NCI-H1436 (cell line): ENCODE data around the gene TEX9.

Experiments
- DNase-seq: peaks from one replicate; lab custom pipeline; 2025; lab: John Stamatoyannopoulos, UW

Gene TEX9

DNA sequence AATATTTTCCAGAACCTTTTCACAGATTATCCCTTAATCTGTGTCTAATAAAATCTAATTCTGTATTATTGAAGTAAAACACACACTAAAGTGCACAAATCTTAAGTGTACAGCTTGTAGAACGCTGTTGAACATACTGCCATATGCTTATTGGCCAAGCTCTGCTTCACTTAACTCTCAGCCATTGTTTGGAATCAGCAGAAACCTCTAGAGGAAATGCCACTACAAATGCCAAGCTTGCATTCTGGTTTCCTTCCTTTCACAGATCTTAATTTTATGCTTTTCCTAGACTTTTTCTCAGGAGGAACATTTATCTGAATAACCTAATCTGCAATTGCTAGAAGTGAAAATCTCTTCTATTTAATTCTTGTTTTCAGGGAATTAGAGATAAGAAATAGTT is 89.6 kb downstream of the TEX9 start:
- DNase-seq: no peak

DNA sequence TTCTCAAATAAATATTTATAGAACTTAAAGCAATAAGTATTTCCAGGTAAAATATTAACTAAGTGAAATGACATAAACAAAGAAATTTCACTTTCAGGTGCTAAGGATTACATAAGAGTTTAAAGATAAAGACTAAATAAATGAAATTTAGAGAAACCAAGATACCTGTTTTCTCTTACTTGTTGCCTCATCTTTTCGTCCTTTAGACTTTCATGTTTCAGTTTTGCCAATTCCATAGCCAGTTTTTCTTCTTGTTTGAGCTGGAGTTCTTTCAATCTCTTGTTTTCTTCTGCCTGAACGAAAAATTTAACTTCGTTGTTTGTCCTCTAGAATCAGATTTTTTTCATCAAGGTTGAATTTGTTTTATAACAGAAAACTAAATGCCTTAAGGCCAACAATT is 91.0 kb downstream of the TEX9 start:
- DNase-seq: no peak

DNA sequence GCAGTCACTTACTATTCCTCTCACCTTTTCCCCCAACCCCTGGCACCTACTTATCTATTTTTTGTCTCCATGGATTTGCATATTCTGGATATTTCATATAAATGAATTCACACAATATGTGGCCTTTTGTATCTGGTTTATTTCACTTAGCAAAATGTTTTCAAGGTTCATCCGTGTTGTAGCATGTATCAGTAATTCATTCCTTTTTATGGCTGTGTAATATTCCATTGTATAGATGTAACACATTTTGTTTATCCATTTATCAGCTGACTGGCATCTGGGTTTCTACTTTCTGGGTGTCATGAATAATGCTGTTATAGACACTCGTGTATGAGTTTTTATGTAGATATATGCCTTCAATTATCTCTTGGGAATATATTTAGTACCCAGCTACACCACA is 93.9 kb downstream of the TEX9 start:
- no peak for DNase-seq

DNA sequence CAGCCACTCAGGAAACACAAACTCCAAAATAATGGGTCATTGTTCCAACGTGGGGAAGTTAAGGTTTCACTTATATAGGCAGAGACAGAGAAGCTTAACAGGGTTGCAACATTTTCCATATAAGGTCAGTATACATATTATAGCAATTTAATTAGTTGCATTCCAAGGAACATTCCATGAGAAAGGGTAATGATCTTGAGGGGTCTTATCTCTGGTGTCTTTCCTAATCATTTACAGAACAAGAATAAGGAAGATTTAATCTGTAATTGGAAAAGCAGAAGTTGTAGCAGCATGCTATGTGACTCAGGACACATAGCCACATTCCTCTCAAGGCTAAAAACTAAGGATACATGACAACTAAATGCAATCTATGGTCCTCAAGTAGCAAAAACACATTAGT is 94.8 kb downstream of the TEX9 start:
- no peak for DNase-seq

DNA sequence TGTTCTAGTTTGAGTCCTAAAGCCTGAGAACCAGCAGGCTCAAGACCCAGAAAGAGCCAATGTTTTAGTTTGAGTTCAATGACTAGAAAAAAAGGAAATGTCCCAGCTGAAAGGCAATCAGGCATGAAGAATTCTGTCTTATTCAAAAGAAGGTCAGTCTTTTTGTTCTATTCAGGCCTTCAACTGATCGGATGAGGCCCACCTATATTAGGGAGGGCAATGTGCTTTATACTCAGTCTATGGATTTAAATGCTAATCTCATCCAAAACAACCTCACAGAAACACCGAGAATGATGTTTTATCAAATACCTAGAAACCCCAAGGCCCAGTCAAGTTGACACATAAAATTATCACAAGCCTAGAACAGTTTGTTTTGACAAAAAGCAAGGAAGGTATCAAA is 95.7 kb downstream of the TEX9 start:
- DNase-seq: no peak

DNA sequence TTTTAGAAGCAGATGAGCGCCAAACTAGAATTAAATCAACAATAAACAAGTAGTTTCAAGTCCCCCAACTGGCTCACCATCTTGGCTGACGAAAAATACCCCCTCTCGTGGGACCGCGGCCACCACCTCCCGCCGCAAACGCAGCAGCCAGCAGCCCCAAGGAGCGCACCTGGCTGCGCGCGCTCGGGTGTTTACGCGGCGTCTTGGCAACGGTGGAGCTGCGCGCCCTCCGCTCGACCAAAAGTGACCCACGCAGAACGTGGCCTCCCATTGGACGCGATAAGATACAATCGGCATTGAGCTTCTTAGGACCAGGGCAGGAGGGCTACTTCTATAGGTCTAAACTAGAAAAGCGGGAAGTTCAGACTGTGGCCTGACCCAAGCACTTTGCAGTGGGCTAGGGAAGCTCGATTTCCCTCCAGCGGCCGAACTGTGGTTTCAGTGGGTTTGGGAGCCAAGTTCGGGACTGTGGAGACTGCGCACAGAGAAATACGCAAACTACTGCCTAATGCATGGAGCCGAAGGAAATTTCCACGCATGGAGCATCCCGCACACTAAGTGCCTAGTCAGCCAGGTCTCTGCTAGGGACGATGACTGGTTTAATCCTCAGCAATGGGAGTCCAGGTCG is 99.8 kb downstream of the TEX9 start, which contains the start of gene MNS1:
Gene MNS1 (minus strand): TSS at position 245 of the 628 bp plus-strand sequence. CDS start 165 bp downstream, at position 80.
- DNase-seq: peak; percentile 94

DNA sequence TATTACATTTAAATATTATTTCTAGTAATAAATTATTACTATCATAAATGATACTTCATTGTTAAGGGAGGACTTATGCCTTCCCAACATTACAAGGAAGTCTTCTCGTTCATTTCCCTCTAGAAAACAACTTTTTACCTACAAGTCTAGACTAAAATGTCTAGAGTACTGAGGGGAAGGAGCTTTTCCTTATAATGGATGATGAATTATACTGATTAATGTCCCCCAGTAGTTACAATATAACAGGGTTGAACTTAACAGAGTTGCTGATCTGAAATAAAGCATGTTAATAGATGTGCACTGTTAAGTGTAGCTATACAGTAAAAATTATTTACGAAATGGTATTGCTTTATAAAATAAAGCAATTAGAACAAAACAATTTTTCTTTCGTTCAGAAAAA is 102.4 kb downstream of the TEX9 start:
- no peak for DNase-seq

DNA sequence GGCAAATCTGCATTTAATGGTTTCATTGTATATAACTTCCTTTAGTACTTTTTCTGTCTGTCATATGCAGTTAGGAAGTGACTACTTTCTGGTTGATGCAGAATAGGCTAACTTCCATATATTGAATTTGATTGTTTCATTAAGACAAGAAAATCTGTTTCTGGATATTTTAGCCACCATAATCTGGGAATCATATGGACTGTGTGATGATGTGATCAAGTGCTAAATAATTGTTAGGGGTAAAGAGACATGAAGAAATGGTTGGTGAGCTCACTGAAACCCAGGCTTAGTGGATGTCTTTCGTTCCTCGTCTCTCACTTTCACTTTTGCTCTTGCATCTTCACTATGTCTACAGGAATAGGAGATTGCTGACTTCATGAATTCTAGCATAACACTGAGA is 103.2 kb downstream of the TEX9 start:
- DNase-seq: no peak

DNA sequence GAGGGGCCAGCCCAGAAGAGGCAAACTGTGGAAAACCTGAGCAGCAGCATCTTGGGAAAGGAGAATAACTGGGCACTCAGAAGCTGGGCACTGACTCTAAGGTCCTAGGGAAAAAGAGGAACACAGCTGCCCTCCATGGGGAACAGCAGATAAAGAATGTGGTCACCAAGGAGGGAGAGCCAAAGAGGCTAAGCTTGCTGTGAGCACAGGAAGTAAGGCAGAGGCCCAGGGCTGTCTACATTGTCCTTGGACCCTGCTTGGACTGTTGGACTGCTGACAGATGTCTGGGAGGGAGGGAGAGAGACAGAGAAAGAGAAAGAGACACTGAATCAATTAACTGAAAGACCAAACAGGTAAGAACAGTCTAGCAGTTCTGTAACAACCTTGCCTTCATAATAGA is 104.3 kb downstream of the TEX9 start:
- DNase-seq: no peak

DNA sequence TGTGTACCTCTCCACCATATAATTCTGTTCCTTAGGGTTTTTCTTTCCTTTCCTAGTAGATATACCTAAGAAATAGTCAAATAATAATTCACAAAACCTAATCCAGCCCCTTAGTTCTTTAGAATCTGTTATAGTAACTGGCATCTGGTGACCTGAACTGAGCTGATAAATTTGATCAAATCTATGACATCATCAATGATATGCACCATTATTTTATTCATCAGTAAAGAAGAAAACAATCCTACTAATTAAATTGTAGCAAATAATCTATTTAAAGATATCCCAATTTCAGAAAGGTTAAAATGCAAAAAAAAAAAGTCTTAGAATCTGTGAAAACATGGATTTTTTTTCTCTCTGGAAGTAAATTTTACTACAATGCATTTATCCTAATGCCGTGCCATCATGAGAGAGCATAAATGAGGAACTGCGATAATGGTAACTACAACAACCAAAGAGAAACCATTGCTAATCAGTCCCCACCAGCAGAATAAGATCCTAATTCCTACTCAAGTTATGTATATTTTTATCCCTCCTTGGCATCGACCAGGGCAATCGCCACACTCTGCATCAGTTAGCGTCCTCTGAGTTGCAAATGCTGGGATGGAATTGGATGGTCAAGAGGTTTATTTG is 106.3 kb downstream of the TEX9 start:
- DNase-seq: no peak

DNA sequence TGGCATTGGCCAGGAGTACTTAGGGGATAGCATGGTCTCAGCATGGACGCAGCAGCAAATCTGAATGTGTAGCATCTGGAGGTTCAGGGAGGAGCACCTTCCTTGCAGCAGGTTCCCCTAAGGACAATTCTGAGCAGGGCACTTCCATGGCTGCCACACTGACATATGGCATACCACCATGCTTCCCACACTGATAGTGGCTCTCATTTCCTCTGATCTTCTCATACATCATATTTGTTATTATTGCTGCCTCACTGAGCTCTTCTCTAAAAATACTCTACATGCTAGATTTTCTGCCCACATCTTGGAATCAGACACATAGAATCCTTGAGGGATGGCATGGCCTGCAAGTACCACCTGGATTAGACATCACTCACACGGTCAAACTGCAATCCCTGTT is 107.1 kb downstream of the TEX9 start:
- DNase-seq: no peak

DNA sequence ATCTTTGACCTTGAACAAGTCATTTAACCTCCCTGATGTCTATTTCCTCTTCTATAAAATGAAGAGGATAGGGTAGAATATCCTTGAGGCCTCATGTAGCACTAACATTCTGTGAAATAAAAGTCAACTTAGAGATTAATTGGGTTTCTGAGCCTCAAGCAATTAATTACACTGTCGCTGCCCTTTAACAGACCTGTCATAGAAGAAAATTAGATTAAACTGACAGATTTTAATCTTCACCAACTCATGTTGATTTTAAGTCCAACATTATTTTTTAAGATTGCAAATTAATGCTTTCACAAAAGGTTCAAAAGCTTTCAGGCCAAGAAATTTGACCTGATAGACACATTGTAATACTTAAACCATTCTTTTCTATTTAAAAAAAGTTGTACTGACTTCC is 107.8 kb downstream of the TEX9 start:
- no peak for DNase-seq

DNA sequence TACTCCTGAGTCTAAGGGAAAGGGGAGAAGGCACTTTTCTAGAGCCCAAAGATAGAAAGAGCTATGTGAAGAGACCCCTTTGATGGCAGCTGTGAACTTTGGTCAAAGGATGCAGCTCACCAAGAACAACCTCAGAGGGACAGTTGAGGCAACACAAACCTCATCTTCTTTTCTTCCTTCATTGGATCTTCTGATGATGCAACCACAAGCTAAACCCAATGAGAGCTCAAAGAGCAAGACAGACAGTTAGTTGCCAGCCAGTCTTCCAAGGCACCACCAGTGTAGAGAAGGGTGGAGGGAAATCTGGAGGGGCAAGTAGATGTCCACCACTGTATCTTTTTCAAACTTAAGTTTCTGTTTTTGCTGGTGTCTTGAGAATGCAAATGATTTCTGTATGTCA is 110.1 kb downstream of the TEX9 start:
- DNase-seq: no peak
